Hypothalamus (tissue), 51 donors: ENCODE results near the gene ZRANB1.

Experiments used
- DNase-seq, 51 donors: peaks; one replicate each; lab custom pipeline; 2025; lab: John Stamatoyannopoulos, UW

ZRANB1 gene

DNA sequence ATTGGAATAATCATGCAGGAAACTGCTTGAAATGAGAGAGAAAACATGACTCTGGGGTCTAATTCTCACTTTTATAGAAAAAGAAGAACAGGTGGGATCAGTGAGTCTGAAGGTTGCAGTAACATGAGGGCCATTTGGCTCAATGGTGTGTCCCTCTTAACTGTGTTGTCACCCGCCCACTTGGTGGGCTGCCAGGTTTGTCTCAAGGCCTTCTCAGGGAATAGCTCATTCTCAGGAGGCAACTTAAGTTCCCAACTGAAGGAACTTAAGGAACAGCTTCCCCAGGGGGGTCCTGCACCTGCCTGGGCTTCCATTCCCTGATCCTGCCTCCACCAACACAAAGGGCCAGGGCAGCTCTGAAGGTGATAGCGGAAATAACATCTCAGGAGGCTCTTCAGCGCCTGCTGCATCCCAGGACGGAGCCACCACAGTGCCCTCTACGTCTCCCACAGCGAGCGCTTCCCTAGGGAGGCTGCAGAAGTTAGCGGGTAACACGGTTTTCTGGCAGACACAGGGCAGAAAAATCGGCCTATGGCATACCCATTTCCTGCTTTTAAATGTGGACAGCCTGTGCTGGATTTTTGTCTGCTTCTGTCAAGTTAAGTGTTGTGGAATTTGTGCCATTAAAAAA lies 88.8 kb downstream of the ZRANB1 start:
- DNase-seq, result no peak

DNA sequence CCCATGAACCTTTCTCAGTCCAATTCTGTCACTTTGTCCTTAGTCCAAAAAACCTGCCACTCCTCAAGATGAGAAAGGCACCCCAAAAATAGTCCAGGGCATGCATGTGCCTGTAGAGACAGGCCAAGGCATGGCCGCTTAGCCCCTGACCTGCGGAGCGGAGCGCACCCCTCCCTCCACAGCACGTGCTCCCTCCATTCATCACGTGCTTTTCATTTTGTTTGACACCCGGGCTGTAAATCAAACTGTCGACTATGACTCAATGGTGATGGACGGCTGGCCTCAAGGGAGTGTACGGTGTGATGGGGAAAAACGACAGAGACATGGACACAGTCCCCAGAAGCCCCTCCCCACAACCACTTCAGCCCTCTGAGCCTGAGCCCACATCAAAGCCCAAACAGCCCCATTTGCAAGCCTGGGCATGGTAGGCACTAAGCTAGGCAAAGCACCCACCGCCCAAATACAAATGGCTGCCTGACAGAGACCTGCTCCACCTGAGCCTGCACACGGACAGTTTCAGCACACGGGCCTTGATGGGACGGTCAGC lies 90.6 kb downstream of the ZRANB1 start:
- DNase-seq, result no peak

- no peak for DNase-seq
Observed at GRCh38 chr10:125033146-125033924, 91.4 kb downstream of the ZRANB1 start.

GRCh38 chr10:125034675-125035074 lies 92.8 kb downstream of the ZRANB1 start:
- no peak for DNase-seq

GRCh38 chr10:125035136-125035535 lies 93.2 kb downstream of the ZRANB1 start:
- no peak for DNase-seq

GRCh38 chr10:125035588-125036295 lies 93.8 kb downstream of the ZRANB1 start:
- peak in 7 of 51 donors; percentile 19 to 31 (median 25) for DNase-seq

GRCh38 chr10:125037145-125037877 lies 95.4 kb downstream of the ZRANB1 start:
- DNase-seq, result peak in 1 of 51 donors; percentile 21
